Mucosa of stomach (tissue), 1 donor: Measurements from ENCODE around the gene CENPT.
"Not testable (repeated sequence)": the region's sequence is repeated elsewhere in the genome, so short reads cannot be mapped to it uniquely, and the experiment has no call there.

Experiments used
- H3K27me3 ChIP-seq: one replicate; pipeline ENCODE4 v1.7.0; 2013; ENCODE audit warnings: mild to moderate bottlenecking, low read length; ENCODE audit not compliant: control insufficient read depth, insufficient read depth
- H3K36me3 ChIP-seq: one replicate; pipeline ENCODE4 v1.7.0; 2013; ENCODE audit warnings: low read length; ENCODE audit not compliant: control insufficient read depth, insufficient read depth
- H3K4me1 ChIP-seq: one replicate; pipeline ENCODE4 v1.7.0; 2013; ENCODE audit warnings: mild to moderate bottlenecking, low read length; ENCODE audit not compliant: control insufficient read depth, insufficient read depth
- H3K4me3 ChIP-seq: one replicate; pipeline ENCODE4 v1.7.0; 2013; ENCODE audit warnings: low read length
- H3K9ac ChIP-seq: one replicate; pipeline ENCODE4 v1.7.0; 2013; ENCODE audit warnings: mild to moderate bottlenecking, low read length, moderate library complexity
- H3K9me3 ChIP-seq: one replicate; pipeline ENCODE4 v1.7.0; 2013; ENCODE audit warnings: mild to moderate bottlenecking, low read length, moderate library complexity; ENCODE audit not compliant: control insufficient read depth
- donor health status: Pancreatic carcinoma.

The CENPT gene

DNA sequence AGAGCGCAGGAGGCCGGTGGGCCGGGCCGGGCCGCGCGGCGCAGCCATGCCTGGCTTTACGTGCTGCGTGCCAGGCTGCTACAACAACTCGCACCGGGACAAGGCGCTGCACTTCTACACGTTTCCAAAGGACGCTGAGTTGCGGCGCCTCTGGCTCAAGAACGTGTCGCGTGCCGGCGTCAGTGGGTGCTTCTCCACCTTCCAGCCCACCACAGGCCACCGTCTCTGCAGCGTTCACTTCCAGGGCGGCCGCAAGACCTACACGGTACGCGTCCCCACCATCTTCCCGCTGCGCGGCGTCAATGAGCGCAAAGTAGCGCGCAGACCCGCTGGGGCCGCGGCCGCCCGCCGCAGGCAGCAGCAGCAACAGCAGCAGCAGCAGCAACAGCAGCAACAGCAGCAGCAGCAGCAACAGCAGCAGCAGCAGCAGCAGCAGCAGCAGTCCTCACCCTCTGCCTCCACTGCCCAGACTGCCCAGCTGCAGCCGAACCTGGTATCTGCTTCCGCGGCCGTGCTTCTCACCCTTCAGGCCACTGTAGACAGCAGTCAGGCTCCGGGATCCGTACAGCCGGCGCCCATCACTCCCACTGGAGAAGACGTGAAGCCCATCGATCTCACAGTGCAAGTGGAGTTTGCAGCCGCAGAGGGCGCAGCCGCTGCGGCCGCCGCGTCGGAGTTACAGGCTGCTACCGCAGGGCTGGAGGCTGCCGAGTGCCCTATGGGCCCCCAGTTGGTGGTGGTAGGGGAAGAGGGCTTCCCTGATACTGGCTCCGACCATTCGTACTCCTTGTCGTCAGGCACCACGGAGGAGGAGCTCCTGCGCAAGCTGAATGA is 4.8 kb downstream of the CENPT start:
- Histone ChIP-seq H3K4me3 (peak overlapping the region; percentile 93), H3K4me1 (peaks cover 42% of the 10 kb centered on the region), H3K36me3 (no peaks in the 10 kb centered on the region)

DNA sequence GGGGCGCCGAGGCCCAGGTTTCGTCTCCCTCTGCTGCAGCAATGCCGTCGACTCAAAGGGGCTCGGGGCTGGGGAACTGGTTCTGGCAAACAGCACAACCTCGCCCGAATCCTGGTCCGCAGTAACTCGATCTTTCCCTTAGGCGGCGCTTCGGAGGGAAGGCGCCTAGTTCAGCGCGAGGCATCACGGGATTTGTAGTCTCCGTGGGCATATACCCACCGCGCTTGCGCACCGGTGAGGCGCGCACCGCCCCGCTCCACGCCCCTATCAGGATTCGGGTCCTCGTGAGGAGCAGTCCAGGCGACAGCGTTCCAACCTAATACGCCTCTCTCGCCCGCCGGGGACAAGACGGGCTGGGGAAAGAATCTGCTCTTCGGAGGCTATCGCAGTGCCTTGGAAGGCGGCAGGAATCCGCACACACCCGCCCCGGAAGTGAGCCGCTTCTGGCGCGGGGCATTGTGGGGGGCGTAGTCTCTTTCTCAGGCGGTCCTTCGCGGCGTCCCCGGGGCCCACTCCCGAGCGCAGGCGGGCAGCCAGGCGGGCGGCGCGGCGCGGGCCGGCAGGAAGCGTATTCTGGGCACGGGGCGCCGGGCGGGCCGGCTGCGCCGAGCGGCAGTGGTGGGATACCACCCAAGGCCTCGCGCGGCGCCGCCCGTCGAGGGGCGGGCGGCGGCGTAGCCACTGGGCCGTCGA is 5.5 kb downstream of the CENPT start, which contains the start of gene THAP11:
Gene THAP11, plus strand, starts transcription at position 505 of the 693 bp plus-strand sequence. CDS start 235 bp downstream, outside the sequence.
- Histone ChIP-seq H3K4me3 (peak within 1 kb of the TSS; percentile 93), H3K27me3 (no peaks in the 10 kb centered on the region), H3K9me3 (no peaks in the 10 kb centered on the region), H3K36me3 (no peaks in the 10 kb centered on the region), H3K4me1 (peaks cover 38% of the 10 kb centered on the region), H3K9ac (peak within 1 kb of the TSS; percentile 86)

More for the DNA sequence above, 4.8 kb downstream of the CENPT start:
- Histone ChIP-seq H3K27me3 (no peaks in the 10 kb centered on the region), H3K9ac (peak overlapping the region; percentile 86), H3K9me3 (no peaks in the 10 kb centered on the region)

GRCh38 chr16:67841198-67841815 is 6.2 kb downstream of the CENPT start:
- Histone ChIP-seq H3K27me3 (no peaks in the 10 kb centered on the region), H3K4me1 (peaks cover 38% of the 10 kb centered on the region), H3K4me3 (peak overlapping the region; percentile 93), H3K9me3 (no peaks in the 10 kb centered on the region), H3K9ac (peak overlapping the region; percentile 86), H3K36me3 (no peaks in the 10 kb centered on the region)

- Histone ChIP-seq H3K4me3 (no peak overlapping the region), H3K36me3 (no peaks in the 10 kb centered on the region), H3K4me1 (peaks cover 15% of the 10 kb centered on the region), H3K9me3 (no peaks in the 10 kb centered on the region), H3K9ac (no peak overlapping the region), H3K27me3 (no peaks in the 10 kb centered on the region)
Observed at GRCh38 chr16:67837811-67838210, 9.7 kb downstream of the CENPT start.

DNA sequence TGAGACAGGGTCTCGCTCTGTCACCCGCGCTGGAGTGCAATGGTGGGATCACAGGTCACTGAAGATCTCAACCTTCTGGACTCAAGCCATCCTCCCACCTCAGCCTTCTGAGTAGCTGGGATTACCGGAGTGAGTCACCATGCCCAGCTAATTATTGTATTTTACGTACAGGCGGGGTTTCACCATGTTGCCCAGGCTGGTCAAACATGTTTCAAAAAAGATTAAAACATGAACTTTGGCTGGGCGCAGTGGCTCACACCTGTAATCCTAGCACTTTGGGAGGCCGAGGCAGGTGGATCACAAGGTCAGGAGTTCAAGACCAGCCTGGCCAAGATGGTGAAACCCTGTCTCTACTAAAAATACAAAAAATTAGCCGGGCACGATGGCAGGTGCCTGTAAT is 10.3 kb downstream of the CENPT start:
- H3K9me3 ChIP-seq, H3K27me3 ChIP-seq, H3K9ac ChIP-seq, H3K4me3 ChIP-seq, H3K36me3 ChIP-seq: not testable (repeated sequence)
- H3K4me1 ChIP-seq: peaks cover 19% of the 10 kb centered on the region

DNA sequence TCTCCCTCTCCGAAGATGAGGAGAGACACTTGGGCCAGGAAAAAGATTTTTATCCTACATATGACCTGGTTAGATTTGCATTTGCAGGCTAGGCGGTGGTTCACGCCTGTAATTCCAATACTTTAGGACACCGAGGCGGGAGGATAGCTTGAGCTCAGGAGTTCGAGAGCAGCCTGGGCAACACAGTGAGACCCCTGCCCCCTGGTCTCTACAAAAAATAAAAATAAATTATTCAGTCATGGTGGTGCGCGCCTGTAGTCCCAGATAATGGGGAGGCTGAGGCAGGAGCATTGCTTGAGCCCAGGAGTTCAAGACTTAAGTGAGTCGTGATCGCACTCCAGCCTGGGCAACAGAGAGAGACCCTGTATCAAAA is 13.3 kb downstream of the CENPT start:
- Histone ChIP-seq H3K4me1 (peaks cover 13% of the 10 kb centered on the region), H3K27me3 (no peaks in the 10 kb centered on the region), H3K36me3 (peaks cover 12% of the 10 kb centered on the region), H3K9ac (peak overlapping the region; percentile 77), H3K9me3 (no peaks in the 10 kb centered on the region), H3K4me3 (peak overlapping the region; percentile 74)

- Histone ChIP-seq H3K4me3 (peak overlapping the region; percentile 74), H3K36me3 (peaks cover 12% of the 10 kb centered on the region), H3K4me1 (peaks cover 13% of the 10 kb centered on the region), H3K9ac (peak overlapping the region; percentile 77), H3K9me3 (no peaks in the 10 kb centered on the region), H3K27me3 (no peaks in the 10 kb centered on the region)
Observed at GRCh38 chr16:67833415-67834241, 13.9 kb downstream of the CENPT start.

GRCh38 chr16:67833030-67833414 is 14.5 kb downstream of the CENPT start:
- peaks cover 13% of the 10 kb centered on the region for H3K4me1 ChIP-seq
- peak overlapping the region; percentile 77 for H3K9ac ChIP-seq
- no peaks in the 10 kb centered on the region for H3K9me3 ChIP-seq
- no peaks in the 10 kb centered on the region for H3K27me3 ChIP-seq
- peak overlapping the region; percentile 74 for H3K4me3 ChIP-seq
- peaks cover 12% of the 10 kb centered on the region for H3K36me3 ChIP-seq

DNA sequence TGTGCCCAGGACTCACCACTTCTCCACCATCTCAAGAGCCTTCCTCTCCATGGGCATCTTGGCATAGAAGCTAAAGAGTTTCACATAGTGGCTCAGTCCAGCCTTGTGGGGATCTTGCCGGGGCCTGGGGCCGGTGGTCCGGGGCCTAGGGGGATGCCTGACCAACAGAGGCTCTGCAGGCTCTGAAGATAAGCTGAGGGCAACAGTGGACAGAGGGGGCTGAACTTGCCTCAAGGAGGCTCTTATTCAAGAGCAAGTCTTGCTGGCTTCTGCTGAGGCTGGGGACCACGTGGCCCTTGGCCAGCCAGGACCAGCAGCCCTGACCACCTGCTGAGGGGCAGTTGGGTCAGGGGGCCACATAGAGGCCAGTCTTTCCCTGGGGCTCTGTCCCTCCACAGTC is 18.8 kb downstream of the CENPT start:
- H3K36me3 ChIP-seq: peaks cover 12% of the 10 kb centered on the region
- no peaks in the 10 kb centered on the region for H3K9me3 ChIP-seq
- H3K4me3 ChIP-seq: no peak overlapping the region
- no peaks in the 10 kb centered on the region for H3K27me3 ChIP-seq
- H3K9ac ChIP-seq: no peak overlapping the region
- H3K4me1 ChIP-seq: peaks cover 9% of the 10 kb centered on the region

GRCh38 chr16:67825906-67826305 is 21.6 kb downstream of the CENPT start:
- Histone ChIP-seq H3K4me3 (no peak overlapping the region), H3K27me3 (no peaks in the 10 kb centered on the region), H3K4me1 (no peaks in the 10 kb centered on the region), H3K9ac (no peak overlapping the region), H3K9me3 (no peaks in the 10 kb centered on the region), H3K36me3 (peaks cover 6% of the 10 kb centered on the region)

- Histone ChIP-seq H3K36me3 (peaks cover 6% of the 10 kb centered on the region), H3K4me3 (no peak overlapping the region), H3K4me1 (no peaks in the 10 kb centered on the region), H3K27me3 (no peaks in the 10 kb centered on the region), H3K9me3 (no peaks in the 10 kb centered on the region), H3K9ac (no peak overlapping the region)
Observed at GRCh38 chr16:67825119-67825518, 22.4 kb downstream of the CENPT start.
